Pancreas (tissue), 10 donors: ENCODE results near the gene PSRC1. TPM values are rescaled to one million over a fixed set of nuclear protein-coding genes. Genes with fewer than 3 reads are reported as not detected.

Experiments used
- ATAC-seq, 4 donors: fragments of 200-7000 bp; cut with Tn5 transposase; one replicate each; pipeline versions ENCODE4 v1.8.0 to v1.9.1; 2020; ENCODE audit warnings: mild to moderate bottlenecking in 4 of 4, moderate library complexity in 4 of 4
- DNase-seq, 6 donors: peaks; one replicate each; pipeline ENCODE4 v3.0.0-alpha.2; 2020
- FAIRE-seq: peaks from 2 replicates; lab custom pipeline; 2012; peaks lifted over from hg19 to GRCh38; lab: Jason Lieb, UNC
- H3K27ac ChIP-seq, 4 donors: fragments of 200-600 bp; sonication (generic); 1 replicate in 3 of 4; 2 replicates in 1 of 4; pipeline versions ENCODE4 v1.5.0 to v1.8.0; 2020
- H3K27me3 ChIP-seq, 4 donors: fragments of 200-600 bp; one replicate each; pipeline ENCODE4 v1.8.0; 2021
- H3K36me3 ChIP-seq, 3 donors: fragments of 200-600 bp; sonication (generic) in 1 of 3; one replicate each; pipeline versions ENCODE4 v1.5.0 to v1.8.0; 2020 to 2021
- H3K4me1 ChIP-seq, 3 donors: fragments of 200-600 bp; one replicate each; pipeline ENCODE4 v1.8.0; 2021
- H3K4me3 ChIP-seq, 4 donors: fragments of 200-600 bp; sonication (generic) in 2 of 4; one replicate each; pipeline versions ENCODE4 v1.5.0 to v1.8.0; 2020 to 2021
- H3K9me3 ChIP-seq, 4 donors: fragments of 200-600 bp; one replicate each; pipeline ENCODE4 v1.8.0; 2021
- WGBS, 2 donors: extraction: QIAGEN DNeasy Blood & Tissue Kit; methylation state at CpG; one replicate each; pipeline ENCODE4 v1.1.7; 2013; 5-methylcytosine and 5-hydroxymethylcytosine counted together
- intact Hi-C, 3 donors: fragments of 100-400 bp; cut with DNase I; formaldehyde crosslinking; loops; one replicate each; pipeline versions ENCODE4 v1.11.1 to v1.14.2; 2022
- polyA plus RNA-seq, 2 donors: library from polyadenylated mRNA; stranded (reverse); fragments of 200-250 nt; gene quantifications; one replicate each; pipeline ENCODE4 v1.2.3, GENCODE V29; 2013
- total RNA-seq, 6 donors: library from RNA; stranded (reverse); fragmentation: NEBNext Ultra II Directional in 4 of 6; extraction: Animal tissue kit (Norgen Biotek cat#: 25700) in 4 of 6; gene quantifications; one replicate each; pipeline versions ENCODE4 v1.2.1 to v1.2.4, GENCODE V29; 2021 to 2023
- TF ChIP-seq, protein P1 (sequence below), 4 donors: fragments of 200-600 bp; sonication (generic) in 3 of 4; IDR thresholded peaks; one replicate each; pipeline versions ENCODE4 v1.5.0 to v1.8.0; 2021; ENCODE audit warnings: antibody characterized with exemption in 4 of 4
- donor health status: healthy with polysubstance abuse.
- donor health status: DM: no; HTN: no; CAD: no; lungs with moderate emphysema.
- donor health status: DM: no; HTN: no; CAD: no.
- donor health status: control.
- donor health status: control.
- donor health status: Bipolar disorder and iron deficiency.
- donor health status: DM: yes; HTN: yes; CAD: no.
- donor health status: DM: no; HTN: no; CAD: no.
- donor health status: DM: no; HTN: no; CAD: no.
- donor health status: DM: yes; HTN: yes; CAD: no.

PSRC1 gene
- total and polyA plus RNA-seq, 8 donors, result 0.08 to 5.4 (median 0.91) TPM

DNA sequence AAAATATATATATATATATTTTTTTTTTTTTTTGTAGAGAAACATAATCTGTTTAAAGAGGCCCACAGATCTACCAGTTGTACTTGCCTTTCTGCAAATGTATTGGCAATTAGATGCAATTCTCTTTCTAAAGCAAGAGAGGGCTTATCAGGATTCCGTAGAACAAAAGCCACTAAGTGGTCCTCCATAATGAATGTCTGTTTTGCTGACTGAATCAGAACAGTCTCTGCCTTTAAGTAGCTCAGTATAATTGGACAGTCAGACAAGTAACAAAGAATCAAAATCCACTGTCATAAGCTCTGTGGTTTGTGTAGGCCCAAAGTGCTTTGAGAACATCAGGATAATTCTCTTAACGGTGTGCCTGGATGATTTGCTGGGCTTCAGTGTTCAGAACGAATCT, 51.9 kb downstream of the PSRC1 start:
- TF ChIP-seq, protein P1, sequence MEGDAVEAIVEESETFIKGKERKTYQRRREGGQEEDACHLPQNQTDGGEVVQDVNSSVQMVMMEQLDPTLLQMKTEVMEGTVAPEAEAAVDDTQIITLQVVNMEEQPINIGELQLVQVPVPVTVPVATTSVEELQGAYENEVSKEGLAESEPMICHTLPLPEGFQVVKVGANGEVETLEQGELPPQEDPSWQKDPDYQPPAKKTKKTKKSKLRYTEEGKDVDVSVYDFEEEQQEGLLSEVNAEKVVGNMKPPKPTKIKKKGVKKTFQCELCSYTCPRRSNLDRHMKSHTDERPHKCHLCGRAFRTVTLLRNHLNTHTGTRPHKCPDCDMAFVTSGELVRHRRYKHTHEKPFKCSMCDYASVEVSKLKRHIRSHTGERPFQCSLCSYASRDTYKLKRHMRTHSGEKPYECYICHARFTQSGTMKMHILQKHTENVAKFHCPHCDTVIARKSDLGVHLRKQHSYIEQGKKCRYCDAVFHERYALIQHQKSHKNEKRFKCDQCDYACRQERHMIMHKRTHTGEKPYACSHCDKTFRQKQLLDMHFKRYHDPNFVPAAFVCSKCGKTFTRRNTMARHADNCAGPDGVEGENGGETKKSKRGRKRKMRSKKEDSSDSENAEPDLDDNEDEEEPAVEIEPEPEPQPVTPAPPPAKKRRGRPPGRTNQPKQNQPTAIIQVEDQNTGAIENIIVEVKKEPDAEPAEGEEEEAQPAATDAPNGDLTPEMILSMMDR (IDR thresholded peaks at IDR 0.05), result no peak
- peaks cover 3 to 75% (median 52%) of the 10 kb centered on the region in 3 donors for H3K36me3 ChIP-seq
- H3K4me1 ChIP-seq, result no peaks in the 10 kb centered on the region
- 64 to 74% methylated on average over 3 of the region's 3 CpGs for WGBS, 2 donors
- no peak for DNase-seq
- no peak overlapping the region for H3K4me3 ChIP-seq
- no peaks in the 10 kb centered on the region for H3K27me3 ChIP-seq
- no peaks in the 10 kb centered on the region for H3K9me3 ChIP-seq
- no peak for FAIRE-seq
- intact Hi-C loops, result no loop called here
- ATAC-seq, result no peak
- no peak overlapping the region for H3K27ac ChIP-seq

Other genes with a start within 250 kb of the PSRC1 start
- 1 to 10 TPM; 3.8 to 7.1 (median 4.4) TPM for gene WDR47, start 241.0 kb downstream of the PSRC1 start, total RNA-seq
- 1 to 10 TPM; 1.9 to 3.8 TPM for gene WDR47, start 241.0 kb downstream of the PSRC1 start, polyA plus RNA-seq
- gene TAF13, start 207.1 kb downstream of the PSRC1 start, total RNA-seq, result 10 to 100 TPM in 4 of 6 donors, 1 to 10 TPM in 2; 7.2 to 18.8 (median 11.9) TPM
- 10 to 100 TPM; 11.4 to 15.9 TPM for gene TAF13, start 207.1 kb downstream of the PSRC1 start, polyA plus RNA-seq
- gene TMEM167B, start 192.4 kb downstream of the PSRC1 start, total RNA-seq, result 10 to 100 TPM; 15.9 to 25.7 (median 18.8) TPM
- gene TMEM167B, start 192.4 kb downstream of the PSRC1 start, polyA plus RNA-seq, result 10 to 100 TPM in 1 of 2 donors, 1 to 10 TPM in 1; 6.4 to 15.7 TPM
- 100 to 1,000 TPM; 106 to 186 (median 155) TPM for gene ELAPOR1, start 169.0 kb downstream of the PSRC1 start, total RNA-seq
- gene ELAPOR1, start 169.0 kb downstream of the PSRC1 start, polyA plus RNA-seq, result 10 to 100 TPM; 46.9 to 82.8 TPM
- 100 to 1,000 TPM in 4 of 6 donors, 10 to 100 TPM in 2; 82.7 to 270 (median 115) TPM for gene SARS1, start 69.2 kb downstream of the PSRC1 start, total RNA-seq
- gene SARS1, start 69.2 kb downstream of the PSRC1 start, polyA plus RNA-seq, result 100 to 1,000 TPM in 1 of 2 donors, 10 to 100 TPM in 1; 50.5 to 125 TPM
- gene CELSR2, start 33.6 kb downstream of the PSRC1 start, total RNA-seq, result 1 to 10 TPM; 4.0 to 8.5 (median 4.7) TPM
- gene CELSR2, start 33.6 kb downstream of the PSRC1 start, polyA plus RNA-seq, result 1 to 10 TPM; 5.6 to 6.8 TPM
- under 1 TPM in 2 of 6 donors, not detected in 4; 0.26 to 0.28 TPM for gene MYBPHL, start 23.9 kb upstream of the PSRC1 start, total RNA-seq
- gene MYBPHL, start 23.9 kb upstream of the PSRC1 start, polyA plus RNA-seq, result 1 to 10 TPM in 1 of 2 donors, under 1 TPM in 1; 0.27 to 1.1 TPM
- 10 to 100 TPM; 22.9 to 60.7 (median 30.7) TPM for gene SORT1, start 114.8 kb upstream of the PSRC1 start, total RNA-seq
- 10 to 100 TPM; 10.4 to 14.9 TPM for gene SORT1, start 114.8 kb upstream of the PSRC1 start, polyA plus RNA-seq
- gene PSMA5, start 143.3 kb upstream of the PSRC1 start, total RNA-seq, result 10 to 100 TPM; 21.4 to 36.2 (median 27.7) TPM
- gene PSMA5, start 143.3 kb upstream of the PSRC1 start, polyA plus RNA-seq, result 10 to 100 TPM; 16.1 to 24.8 TPM
- gene SYPL2, start 183.4 kb upstream of the PSRC1 start, total RNA-seq, result 1 to 10 TPM; 1.5 to 3.7 (median 2.5) TPM
- 1 to 10 TPM; 1.5 to 2.8 TPM for gene SYPL2, start 183.4 kb upstream of the PSRC1 start, polyA plus RNA-seq
- gene ATXN7L2, start 200.8 kb upstream of the PSRC1 start, total RNA-seq, result 1 to 10 TPM; 1.1 to 3.5 (median 1.7) TPM
- 10 to 100 TPM; 15.2 to 15.7 TPM for gene ATXN7L2, start 200.8 kb upstream of the PSRC1 start, polyA plus RNA-seq
- gene CYB561D1, start 210.9 kb upstream of the PSRC1 start, total RNA-seq, result 10 to 100 TPM in 3 of 6 donors, 1 to 10 TPM in 3; 8.1 to 11.6 (median 9.7) TPM
- 1 to 10 TPM; 5.1 to 7.1 TPM for gene CYB561D1, start 210.9 kb upstream of the PSRC1 start, polyA plus RNA-seq
- 1 to 10 TPM; 4.4 to 5.8 (median 5.3) TPM for gene AMIGO1, start 226.6 kb upstream of the PSRC1 start, total RNA-seq
- 1 to 10 TPM; 1.6 to 4.9 TPM for gene AMIGO1, start 226.6 kb upstream of the PSRC1 start, polyA plus RNA-seq